ENCODE results near the gene FGB. TPM values are rescaled to one million over a fixed set of nuclear protein-coding genes. Genes with fewer than 3 reads are reported as not detected.

Gene FGB
- total and polyA plus RNA-seq, 2 of the 13 experiments (the other 11 are each of a cell fraction or from before 2014, with no cell fraction given) = 226 to 784 TPM

DNA sequence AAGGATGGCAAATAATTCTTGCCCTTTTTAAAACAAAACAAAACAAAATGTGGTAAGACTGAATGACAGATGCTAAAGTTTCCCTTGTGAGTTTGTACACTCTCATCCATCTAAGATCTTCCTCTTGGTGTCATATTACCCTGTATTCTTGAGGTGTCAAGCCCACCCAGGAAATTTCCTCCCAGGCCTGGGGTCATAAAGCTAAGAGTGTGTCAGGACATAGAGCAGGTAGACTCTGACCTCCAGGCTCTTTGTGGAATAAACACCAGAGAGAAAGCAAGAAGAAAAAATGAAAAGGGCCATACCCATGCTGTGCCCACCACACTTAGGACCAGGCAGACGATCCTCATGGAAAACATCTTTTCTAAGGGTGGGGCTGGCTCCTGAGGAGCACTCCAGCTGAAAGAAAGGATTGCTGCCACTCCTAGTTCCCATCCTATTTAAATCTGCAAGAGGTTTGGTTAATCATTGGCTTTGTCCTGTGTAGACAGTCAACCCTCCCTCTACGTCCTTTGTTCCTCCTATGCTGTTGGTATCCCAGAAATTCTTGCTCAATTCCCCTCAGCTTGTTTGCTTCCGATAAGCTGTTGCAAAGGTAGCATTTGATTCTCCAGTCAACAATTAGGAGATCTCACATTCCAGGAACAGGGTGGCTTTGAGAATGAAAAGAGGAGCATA lies 27.7 kb downstream of the FGB start, which contains the start of gene FGA (continued):
- TF ChIP-seq, protein P1, sequence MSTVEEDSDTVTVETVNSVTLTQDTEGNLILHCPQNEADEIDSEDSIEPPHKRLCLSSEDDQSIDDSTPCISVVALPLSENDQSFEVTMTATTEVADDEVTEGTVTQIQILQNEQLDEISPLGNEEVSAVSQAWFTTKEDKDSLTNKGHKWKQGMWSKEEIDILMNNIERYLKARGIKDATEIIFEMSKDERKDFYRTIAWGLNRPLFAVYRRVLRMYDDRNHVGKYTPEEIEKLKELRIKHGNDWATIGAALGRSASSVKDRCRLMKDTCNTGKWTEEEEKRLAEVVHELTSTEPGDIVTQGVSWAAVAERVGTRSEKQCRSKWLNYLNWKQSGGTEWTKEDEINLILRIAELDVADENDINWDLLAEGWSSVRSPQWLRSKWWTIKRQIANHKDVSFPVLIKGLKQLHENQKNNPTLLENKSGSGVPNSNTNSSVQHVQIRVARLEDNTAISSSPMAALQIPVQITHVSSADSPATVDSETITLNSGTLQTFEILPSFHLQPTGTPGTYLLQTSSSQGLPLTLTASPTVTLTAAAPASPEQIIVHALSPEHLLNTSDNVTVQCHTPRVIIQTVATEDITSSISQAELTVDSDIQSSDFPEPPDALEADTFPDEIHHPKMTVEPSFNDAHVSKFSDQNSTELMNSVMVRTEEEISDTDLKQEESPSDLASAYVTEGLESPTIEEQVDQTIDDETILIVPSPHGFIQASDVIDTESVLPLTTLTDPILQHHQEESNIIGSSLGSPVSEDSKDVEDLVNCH (CRISPR knock-in tag; IDR thresholded peaks at IDR 0.05) = no peak
- TF ChIP-seq ZNF841 (CRISPR knock-in tag; IDR thresholded peaks at IDR 0.05; ENCODE audit: borderline replicate concordance) = peak; percentile 78; the same call in 1 of the 2 replicates
- TF ChIP-seq, protein P2, sequence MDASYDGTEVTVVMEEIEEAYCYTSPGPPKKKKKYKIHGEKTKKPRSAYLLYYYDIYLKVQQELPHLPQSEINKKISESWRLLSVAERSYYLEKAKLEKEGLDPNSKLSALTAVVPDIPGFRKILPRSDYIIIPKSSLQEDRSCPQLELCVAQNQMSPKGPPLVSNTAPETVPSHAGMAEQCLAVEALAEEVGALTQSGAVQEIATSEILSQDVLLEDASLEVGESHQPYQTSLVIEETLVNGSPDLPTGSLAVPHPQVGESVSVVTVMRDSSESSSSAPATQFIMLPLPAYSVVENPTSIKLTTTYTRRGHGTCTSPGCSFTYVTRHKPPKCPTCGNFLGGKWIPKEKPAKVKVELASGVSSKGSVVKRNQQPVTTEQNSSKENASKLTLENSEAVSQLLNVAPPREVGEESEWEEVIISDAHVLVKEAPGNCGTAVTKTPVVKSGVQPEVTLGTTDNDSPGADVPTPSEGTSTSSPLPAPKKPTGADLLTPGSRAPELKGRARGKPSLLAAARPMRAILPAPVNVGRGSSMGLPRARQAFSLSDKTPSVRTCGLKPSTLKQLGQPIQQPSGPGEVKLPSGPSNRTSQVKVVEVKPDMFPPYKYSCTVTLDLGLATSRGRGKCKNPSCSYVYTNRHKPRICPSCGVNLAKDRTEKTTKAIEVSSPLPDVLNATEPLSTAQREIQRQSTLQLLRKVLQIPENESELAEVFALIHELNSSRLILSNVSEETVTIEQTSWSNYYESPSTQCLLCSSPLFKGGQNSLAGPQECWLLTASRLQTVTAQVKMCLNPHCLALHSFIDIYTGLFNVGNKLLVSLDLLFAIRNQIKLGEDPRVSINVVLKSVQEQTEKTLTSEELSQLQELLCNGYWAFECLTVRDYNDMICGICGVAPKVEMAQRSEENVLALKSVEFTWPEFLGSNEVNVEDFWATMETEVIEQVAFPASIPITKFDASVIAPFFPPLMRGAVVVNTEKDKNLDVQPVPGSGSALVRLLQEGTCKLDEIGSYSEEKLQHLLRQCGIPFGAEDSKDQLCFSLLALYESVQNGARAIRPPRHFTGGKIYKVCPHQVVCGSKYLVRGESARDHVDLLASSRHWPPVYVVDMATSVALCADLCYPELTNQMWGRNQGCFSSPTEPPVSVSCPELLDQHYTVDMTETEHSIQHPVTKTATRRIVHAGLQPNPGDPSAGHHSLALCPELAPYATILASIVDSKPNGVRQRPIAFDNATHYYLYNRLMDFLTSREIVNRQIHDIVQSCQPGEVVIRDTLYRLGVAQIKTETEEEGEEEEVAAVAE (CRISPR knock-in tag; IDR thresholded peaks at IDR 0.05; ENCODE audit: borderline replicate concordance) = peak; percentile 89
- TF ChIP-seq ZNF549 (CRISPR knock-in tag; IDR thresholded peaks at IDR 0.05) = no peak
- no peak for TF ChIP-seq PHF20 (CRISPR knock-in tag; IDR thresholded peaks at IDR 0.05)
- no peak for TF ChIP-seq ZNF468 (CRISPR knock-in tag; IDR thresholded peaks at IDR 0.05)
- no peak for TF ChIP-seq SMYD3 (CRISPR knock-in tag; IDR thresholded peaks at IDR 0.05)
- TF ChIP-seq SALL1 (CRISPR knock-in tag; IDR thresholded peaks at IDR 0.05) = peak; percentile 98
- no peak; the same call in 1 of the 2 replicates for TF ChIP-seq ATF7-NPFF (CRISPR knock-in tag; IDR thresholded peaks at IDR 0.05; ENCODE audit: low read depth)
- 0 out of 2 replicates have a peak, but pooled peaks have one; percentile 36 for TF ChIP-seq ZNF160 (CRISPR knock-in tag; IDR thresholded peaks at IDR 0.05)
- no peak for TF ChIP-seq EZH2 (conservative IDR thresholded peaks at IDR 0.05; ENCODE audit: low read depth, low read length)
- TF ChIP-seq AGO2 (optimal IDR thresholded peaks at IDR 0.05; ENCODE audit: low read depth, low read length) = peak; percentile 7
- peak; percentile 60; the same call in 1 of the 2 replicates for TF ChIP-seq JUN (CRISPR knock-in tag; IDR thresholded peaks at IDR 0.05)
- TF ChIP-seq, protein P3, sequence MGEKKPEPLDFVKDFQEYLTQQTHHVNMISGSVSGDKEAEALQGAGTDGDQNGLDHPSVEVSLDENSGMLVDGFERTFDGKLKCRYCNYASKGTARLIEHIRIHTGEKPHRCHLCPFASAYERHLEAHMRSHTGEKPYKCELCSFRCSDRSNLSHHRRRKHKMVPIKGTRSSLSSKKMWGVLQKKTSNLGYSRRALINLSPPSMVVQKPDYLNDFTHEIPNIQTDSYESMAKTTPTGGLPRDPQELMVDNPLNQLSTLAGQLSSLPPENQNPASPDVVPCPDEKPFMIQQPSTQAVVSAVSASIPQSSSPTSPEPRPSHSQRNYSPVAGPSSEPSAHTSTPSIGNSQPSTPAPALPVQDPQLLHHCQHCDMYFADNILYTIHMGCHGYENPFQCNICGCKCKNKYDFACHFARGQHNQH (CRISPR knock-in tag; IDR thresholded peaks at IDR 0.05) = peak; percentile 96
- TF ChIP-seq SIX4 (CRISPR knock-in tag; IDR thresholded peaks at IDR 0.05) = peak; percentile 96
- peak; percentile 51; the same call in 1 of the 2 replicates for TF ChIP-seq ZBTB7B (CRISPR knock-in tag; IDR thresholded peaks at IDR 0.05)
- TF ChIP-seq ZNF768 (CRISPR knock-in tag; IDR thresholded peaks at IDR 0.05) = no peak
- TF ChIP-seq, protein P4, sequence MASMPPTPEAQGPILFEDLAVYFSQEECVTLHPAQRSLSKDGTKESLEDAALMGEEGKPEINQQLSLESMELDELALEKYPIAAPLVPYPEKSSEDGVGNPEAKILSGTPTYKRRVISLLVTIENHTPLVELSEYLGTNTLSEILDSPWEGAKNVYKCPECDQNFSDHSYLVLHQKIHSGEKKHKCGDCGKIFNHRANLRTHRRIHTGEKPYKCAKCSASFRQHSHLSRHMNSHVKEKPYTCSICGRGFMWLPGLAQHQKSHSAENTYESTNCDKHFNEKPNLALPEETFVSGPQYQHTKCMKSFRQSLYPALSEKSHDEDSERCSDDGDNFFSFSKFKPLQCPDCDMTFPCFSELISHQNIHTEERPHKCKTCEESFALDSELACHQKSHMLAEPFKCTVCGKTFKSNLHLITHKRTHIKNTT (CRISPR knock-in tag; IDR thresholded peaks at IDR 0.05) = no peak
- no peak; the same call in none of the 2 replicates for TF ChIP-seq KLF9 (CRISPR knock-in tag; IDR thresholded peaks at IDR 0.05; ENCODE audit: low read depth)
- TF ChIP-seq TOE1 (CRISPR knock-in tag; IDR thresholded peaks at IDR 0.05) = peak; percentile 68; the same call in 1 of the 2 replicates
- TF ChIP-seq MED1 (CRISPR knock-in tag; IDR thresholded peaks at IDR 0.05) = peak; percentile 99
- peak; percentile 95 for TF ChIP-seq PITX1 (CRISPR knock-in tag; IDR thresholded peaks at IDR 0.05)
- peak; percentile 87 for TF ChIP-seq NR2F2 (IDR thresholded peaks at IDR 0.05; ENCODE audit: borderline replicate concordance, low read depth)
